Right lung (tissue), 5 donors: ENCODE results near the gene GPR137C. TPM values are rescaled to one million over a fixed set of nuclear protein-coding genes. Genes with fewer than 3 reads are reported as not detected.
"Not testable (repeated sequence)": the region's sequence is repeated elsewhere in the genome, so short reads cannot be mapped to it uniquely, and the experiment has no call there.

Experiments used
- DNase-seq, 2 donors: peaks; one replicate each; pipeline ENCODE4 v3.0.0-alpha.2; 2013
- polyA plus RNA-seq, 5 donors: library from polyadenylated mRNA; unstranded; fragments of 120-200 nt; gene quantifications; one replicate each; pipeline versions ENCODE4 v1.2.1 to v1.2.3, GENCODE V29; 2013; ENCODE audit warnings: inconsistent platforms in 1 of 5, low replicate concordance in 1 of 5; ENCODE audit not compliant: insufficient read length in 5 of 5, insufficient read depth in 1 of 5

GPR137C gene
- polyA plus RNA-seq, 5 donors, result 4.7 to 9.1 (median 7.0) TPM

- no peak for DNase-seq
These were observed 10.5 kb downstream of the GPR137C start for GRCh38 chr14:52563120-52563519.

- DNase-seq, result not testable (repeated sequence)
These were observed 15.8 kb downstream of the GPR137C start for GRCh38 chr14:52568454-52568853.

- no peak for DNase-seq
These were observed 23.2 kb downstream of the GPR137C start for GRCh38 chr14:52575858-52576257.

DNA sequence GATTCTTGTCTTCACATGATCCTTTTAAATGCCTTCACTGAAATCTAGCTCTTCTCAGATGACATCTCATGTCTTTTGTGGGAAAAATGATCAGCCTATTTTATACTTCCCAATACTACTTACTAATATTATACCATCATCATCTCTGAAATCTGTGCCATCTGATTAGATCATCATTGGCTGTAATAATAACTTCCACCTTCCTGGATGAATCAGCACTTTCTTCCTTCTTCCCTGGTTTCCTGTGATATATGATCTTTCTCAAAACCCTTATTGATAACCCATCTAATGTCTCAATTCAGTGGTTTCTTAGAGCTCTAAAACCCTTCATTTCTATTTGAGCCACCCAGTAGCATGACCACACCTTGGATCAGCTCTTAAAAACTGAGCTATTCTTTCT lies 30.9 kb downstream of the GPR137C start:
- no peak for DNase-seq

DNA sequence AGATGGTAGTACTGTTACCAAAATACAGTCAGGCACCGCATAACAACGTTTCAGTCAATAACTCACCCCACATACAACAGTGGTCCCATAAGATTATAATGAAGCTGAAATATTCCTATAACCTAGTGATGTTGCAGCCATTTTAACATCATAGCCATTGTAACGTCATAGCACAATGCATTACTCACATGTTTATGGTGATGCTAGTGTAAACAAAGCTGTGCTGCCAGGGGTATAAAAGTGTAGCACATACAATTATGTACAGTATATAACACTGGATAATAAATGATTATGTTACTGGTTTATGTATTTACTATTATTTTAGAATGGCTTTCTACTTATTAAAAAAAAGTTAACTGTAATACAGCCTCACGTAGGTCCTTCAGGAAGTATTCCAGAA lies 37.0 kb downstream of the GPR137C start:
- DNase-seq, result no peak

DNA sequence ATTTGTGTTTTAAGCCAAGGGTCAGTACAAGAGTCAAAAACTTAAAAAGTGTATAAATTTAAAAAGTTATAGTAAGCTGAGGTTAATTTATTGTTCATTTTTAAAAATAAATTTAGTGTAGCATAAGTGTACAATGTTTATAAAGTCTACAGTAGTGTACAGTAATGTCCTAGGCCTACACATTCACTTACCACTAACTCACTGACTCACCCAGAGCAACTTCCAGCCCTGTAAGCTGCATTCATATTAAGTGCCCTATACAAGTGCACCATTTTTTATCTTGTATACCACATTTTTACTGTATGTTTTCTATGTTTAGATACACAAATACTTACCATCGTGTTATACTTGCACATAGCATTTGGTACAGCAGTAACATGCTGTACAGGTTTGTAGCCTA lies 37.7 kb downstream of the GPR137C start:
- no peak for DNase-seq

DNA sequence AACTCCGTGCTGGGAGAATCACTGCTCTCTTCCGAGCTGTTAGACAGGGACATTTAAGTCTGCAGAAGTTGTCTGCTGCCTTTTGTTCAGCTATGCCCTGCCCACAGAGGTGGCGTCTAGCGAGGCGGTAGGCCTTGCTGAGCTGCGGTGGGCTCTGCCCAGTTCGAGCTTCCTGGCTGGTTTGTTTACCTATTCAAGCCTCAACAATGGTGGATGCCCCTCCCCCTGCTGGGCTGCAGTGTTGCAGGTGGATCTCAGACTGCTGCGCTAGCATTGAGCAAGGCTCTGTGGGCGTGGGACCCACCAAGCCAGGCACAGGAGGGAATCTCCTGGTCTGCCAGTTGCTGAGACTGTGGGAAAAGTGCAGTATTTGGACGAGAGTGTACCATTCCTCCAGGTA lies 43.7 kb downstream of the GPR137C start:
- DNase-seq, result no peak

- DNase-seq, result no peak
These were observed 44.2 kb downstream of the GPR137C start for GRCh38 chr14:52596861-52597260.

DNA sequence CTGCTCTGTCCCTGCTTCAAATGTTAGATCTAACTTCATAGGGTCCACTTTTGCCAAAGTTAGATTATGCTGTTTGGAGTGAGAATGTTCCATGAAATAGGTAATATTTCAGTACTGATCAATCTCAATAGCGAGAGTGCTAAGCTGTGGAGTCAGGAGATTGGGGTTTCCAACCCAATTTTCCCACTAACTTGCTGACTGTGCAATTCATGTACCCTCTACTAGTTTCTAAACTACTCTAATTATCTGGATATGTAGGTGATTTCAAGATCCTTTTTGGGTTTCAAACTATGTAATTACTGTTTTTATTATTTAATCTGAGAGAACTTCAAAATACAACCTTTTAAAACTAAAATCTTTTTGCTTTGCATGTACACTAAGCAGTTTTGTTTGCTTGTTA lies 45.9 kb downstream of the GPR137C start:
- DNase-seq, result no peak

DNA sequence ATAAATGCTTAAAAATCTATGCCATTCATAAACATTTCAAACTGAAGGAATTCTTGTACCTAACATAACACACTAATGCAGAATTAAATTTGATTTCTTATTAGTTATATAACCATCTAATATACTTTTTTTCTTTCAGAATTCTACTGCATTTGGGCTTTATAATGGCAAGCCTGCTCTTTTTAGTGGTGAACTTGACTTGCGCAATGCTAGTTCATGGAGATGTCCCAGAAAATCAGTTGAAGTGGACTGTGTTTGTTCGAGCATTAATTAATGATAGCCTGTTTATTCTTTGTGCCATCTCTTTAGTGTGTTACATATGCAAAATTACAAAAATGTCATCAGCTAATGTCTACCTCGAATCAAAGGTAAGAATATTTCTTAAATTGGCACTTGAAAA lies 47.3 kb downstream of the GPR137C start:
- no peak for DNase-seq

GRCh38 chr14:52602131-52602530 lies 49.5 kb downstream of the GPR137C start:
- no peak for DNase-seq

DNA sequence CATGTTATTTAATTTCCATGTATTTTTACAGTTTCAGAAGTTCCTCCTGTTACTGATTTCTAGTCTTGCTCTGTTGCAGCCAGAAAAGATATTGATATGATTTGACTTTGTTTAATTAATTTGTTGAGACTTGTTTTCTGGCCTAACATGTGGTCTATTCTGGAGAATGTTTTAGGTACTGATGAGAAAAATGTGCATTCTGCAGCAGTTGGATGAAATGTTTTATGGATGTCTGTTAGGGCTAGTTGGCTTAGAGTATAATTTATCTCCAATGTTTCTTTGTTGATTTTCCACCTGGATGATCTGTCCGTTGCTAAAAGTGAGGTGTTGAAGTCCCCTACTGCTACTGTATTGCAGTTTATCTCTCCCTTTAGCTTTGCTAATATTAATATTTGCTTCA lies 54.4 kb downstream of the GPR137C start:
- no peak for DNase-seq

DNA sequence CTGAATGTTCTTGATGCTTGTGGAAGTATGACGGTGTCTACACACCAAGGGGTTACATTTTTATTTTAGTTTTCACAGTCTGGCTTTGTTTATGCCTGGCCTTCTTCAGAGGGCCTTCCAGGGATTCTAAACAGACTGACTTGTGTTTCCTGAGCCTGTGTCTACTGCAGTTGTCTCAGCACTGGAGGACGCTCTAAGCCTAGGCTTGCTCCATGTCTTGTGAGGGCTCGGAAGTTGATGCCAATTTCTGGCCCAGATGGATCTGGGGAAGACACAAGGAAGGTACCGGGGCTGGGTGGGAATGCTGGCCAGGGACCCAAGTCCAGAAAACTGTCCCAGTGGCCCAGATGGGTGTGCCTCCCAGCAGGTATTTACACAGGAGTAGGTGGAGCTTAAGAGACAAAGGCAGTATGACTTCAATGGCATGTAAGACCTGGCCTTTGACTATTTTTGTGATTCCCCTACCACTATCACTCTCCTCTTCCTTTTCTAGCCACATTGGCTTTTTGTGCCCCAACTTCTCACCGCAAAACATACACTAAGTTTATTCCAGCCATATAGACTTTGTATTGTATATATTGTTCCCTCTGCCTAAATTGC lies 56.9 kb downstream of the GPR137C start:
- DNase-seq, result no peak

DNA sequence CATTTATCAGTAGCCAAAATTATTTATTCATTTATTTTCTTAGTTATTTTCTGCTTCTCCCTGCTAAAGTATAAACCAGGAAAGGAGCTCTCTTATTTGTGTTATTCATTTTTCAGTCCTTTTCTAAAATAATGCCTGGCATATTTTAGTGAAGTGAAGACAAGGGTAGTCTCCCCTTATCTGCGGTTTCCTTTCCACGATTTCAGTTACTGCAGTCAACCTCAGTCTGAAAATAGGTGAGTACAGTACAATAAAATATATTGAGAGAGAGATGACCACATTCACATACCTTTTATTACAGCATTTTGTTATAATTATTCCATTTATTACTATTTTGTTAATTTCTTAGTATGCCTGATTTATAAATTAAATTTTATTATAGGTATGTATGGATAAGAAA lies 57.6 kb downstream of the GPR137C start:
- no peak for DNase-seq

GRCh38 chr14:52618602-52619001 lies 66.0 kb downstream of the GPR137C start:
- no peak for DNase-seq

- no peak for DNase-seq
These were observed 67.1 kb downstream of the GPR137C start for GRCh38 chr14:52619687-52620086.

- DNase-seq, result no peak
These were observed 87.5 kb downstream of the GPR137C start for GRCh38 chr14:52640137-52640536.

- no peak for DNase-seq
These were observed 89.1 kb downstream of the GPR137C start for GRCh38 chr14:52641745-52642144.

DNA sequence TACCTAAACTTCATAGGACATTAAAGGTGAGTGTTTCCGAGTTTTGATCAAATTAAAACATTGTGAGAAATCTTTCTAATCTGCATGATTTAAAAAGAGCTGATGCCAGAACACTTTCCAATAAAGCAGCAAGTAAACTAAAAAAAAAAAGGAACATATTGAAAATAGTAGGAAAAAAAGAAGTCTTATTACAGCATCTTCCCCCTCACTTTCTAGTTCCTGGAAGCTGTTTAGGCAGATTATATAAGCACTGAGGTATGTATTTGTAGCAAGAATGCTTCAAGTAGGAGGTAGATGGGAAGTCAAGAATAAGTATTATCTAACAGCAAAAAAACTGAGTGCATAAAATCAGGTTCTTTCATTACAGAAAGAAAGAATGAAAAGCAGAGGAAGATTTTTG lies 96.9 kb downstream of the GPR137C start:
- no peak for DNase-seq

DNA sequence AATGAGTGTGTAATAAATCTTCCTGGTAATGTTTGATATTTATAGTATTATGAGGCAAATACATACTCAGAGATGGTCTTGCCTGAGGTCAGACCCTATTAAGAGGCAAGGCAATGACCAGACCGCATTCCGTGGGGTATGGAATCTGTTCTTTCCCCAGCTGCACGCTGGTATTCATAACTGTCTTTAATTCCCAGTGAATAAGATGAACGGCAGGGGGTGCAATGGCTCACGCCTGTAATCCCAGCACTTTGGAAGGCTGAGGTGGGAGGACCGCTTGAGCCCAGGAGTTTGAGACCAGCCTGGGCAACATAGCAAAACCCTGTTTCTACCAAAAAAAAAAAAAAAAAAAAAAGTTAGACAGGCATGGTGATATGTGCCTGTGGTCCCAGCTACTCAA lies 98.1 kb downstream of the GPR137C start:
- DNase-seq, result no peak

DNA sequence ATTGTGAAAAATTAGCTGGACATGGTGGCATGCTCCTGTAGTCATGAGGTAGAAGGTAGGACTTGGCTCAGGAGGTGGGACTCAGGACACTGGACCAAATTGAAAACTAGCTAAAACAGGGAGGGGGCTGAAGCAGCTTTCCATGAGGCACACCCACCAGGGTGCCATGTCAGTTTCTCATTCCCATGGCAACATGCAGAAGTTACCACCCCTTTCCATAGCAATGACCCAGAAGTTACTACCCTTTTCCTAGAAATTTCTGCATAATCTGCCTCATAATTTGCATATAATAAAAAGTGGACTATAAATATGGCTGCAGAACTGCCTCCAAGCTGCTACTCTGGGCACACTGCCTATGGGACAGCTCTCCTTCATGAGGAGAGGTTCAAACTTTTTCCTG lies 104.3 kb downstream of the GPR137C start:
- DNase-seq, result no peak

DNA sequence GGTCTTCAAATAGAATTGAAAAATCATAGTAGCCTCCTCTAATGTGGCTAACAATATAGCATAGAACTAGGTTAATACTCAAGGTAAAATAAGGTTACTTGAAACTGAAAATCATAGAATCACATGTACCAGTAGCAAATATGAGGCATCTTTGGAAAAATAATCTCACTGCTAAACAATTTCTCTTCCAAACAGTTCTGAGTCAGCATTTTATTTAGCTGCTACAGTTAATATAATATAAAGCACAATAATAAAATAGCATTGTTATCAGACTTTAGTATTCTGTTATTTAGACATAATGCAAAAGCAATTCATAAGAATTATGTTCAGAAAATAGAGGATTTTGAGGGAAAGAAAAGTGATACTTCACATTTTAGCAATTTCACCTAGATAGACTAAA lies 107.7 kb downstream of the GPR137C start:
- DNase-seq, result no peak

DNA sequence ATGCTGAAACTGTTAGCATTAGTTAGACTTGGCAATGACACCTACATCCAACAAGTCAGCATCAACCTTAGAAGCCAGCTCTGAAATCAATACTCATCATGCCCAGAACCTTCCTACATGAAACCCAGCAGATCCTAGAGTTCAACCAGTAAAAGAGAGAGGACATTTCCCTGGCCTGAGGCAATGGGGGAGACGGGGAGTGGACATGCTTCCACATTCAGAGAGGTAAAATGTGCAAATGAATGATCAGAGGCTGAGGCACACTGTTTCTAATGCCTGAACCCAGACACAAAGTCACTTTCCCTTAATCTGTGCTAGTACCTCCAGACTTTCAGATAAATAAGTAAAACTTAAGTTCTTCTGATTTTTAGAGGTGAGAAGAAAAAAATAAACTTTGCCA lies 108.2 kb downstream of the GPR137C start:
- DNase-seq, result no peak

GRCh38 chr14:52661314-52661713 lies 108.7 kb downstream of the GPR137C start:
- no peak for DNase-seq

- no peak for DNase-seq
These were observed 111.2 kb downstream of the GPR137C start for GRCh38 chr14:52663850-52664249.
